ENCODE results near the gene S100A3. TPM values are rescaled to one million over a fixed set of nuclear protein-coding genes. Genes with fewer than 3 reads are reported as not detected.
A peak's percentile ranks its signal among the peaks of the same experiment; 100 is the strongest.

Gene S100A3
- total and polyA plus RNA-seq, 2 of the 13 experiments (the other 11 are each of a cell fraction or from before 2014, with no cell fraction given): 2.5 to 4.5 TPM

GRCh38 chr1:153510984-153511410 lies 38.1 kb downstream of the S100A3 start (continued):
- TF ChIP-seq, protein P1, sequence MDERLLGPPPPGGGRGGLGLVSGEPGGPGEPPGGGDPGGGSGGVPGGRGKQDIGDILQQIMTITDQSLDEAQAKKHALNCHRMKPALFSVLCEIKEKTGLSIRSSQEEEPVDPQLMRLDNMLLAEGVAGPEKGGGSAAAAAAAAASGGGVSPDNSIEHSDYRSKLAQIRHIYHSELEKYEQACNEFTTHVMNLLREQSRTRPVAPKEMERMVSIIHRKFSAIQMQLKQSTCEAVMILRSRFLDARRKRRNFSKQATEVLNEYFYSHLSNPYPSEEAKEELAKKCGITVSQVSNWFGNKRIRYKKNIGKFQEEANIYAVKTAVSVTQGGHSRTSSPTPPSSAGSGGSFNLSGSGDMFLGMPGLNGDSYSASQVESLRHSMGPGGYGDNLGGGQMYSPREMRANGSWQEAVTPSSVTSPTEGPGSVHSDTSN (CRISPR knock-in tag; IDR thresholded peaks at IDR 0.05): no peak
- peak; percentile 39; the same call in 1 of the 2 replicates for TF ChIP-seq THAP9 (CRISPR knock-in tag; IDR thresholded peaks at IDR 0.05; ENCODE audit: borderline replicate concordance)
- TF ChIP-seq, protein P2, sequence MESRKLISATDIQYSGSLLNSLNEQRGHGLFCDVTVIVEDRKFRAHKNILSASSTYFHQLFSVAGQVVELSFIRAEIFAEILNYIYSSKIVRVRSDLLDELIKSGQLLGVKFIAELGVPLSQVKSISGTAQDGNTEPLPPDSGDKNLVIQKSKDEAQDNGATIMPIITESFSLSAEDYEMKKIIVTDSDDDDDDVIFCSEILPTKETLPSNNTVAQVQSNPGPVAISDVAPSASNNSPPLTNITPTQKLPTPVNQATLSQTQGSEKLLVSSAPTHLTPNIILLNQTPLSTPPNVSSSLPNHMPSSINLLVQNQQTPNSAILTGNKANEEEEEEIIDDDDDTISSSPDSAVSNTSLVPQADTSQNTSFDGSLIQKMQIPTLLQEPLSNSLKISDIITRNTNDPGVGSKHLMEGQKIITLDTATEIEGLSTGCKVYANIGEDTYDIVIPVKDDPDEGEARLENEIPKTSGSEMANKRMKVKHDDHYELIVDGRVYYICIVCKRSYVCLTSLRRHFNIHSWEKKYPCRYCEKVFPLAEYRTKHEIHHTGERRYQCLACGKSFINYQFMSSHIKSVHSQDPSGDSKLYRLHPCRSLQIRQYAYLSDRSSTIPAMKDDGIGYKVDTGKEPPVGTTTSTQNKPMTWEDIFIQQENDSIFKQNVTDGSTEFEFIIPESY (CRISPR knock-in tag; IDR thresholded peaks at IDR 0.05): peak; percentile 51; the same call in 1 of the 2 replicates
- TF ChIP-seq ZNF660 (CRISPR knock-in tag; IDR thresholded peaks at IDR 0.05; ENCODE audit: borderline replicate concordance, low read depth): no peak
- no peak for TF ChIP-seq GABPA (IDR thresholded peaks at IDR 0.05; ENCODE audit: low read depth, low read length)
- TF ChIP-seq GABPA (CRISPR knock-in tag; IDR thresholded peaks at IDR 0.05; ENCODE audit: low read depth): no peak
- peak; percentile 10; the same call in 1 of the 2 replicates for TF ChIP-seq ZNF281 (CRISPR knock-in tag; IDR thresholded peaks at IDR 0.05; ENCODE audit: borderline replicate concordance)
- TF ChIP-seq CREB1 (IDR thresholded peaks at IDR 0.05): no peak
- no peak for TF ChIP-seq CREB1 (CRISPR knock-in tag; IDR thresholded peaks at IDR 0.05)
- TF ChIP-seq, protein P3, sequence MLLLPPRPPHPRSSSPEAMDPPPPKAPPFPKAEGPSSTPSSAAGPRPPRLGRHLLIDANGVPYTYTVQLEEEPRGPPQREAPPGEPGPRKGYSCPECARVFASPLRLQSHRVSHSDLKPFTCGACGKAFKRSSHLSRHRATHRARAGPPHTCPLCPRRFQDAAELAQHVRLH (CRISPR knock-in tag; IDR thresholded peaks at IDR 0.05; ENCODE audit: borderline replicate concordance, low read depth): peak; percentile 86; the same call in 1 of the 2 replicates
- TF ChIP-seq ZNF678 (CRISPR knock-in tag; IDR thresholded peaks at IDR 0.05): no peak
- TF ChIP-seq HMG20B (CRISPR knock-in tag; conservative IDR thresholded peaks at IDR 0.05): no peak; the same call in 1 of the 2 replicates
- no peak for TF ChIP-seq HOXA9 (CRISPR knock-in tag; IDR thresholded peaks at IDR 0.05; ENCODE audit: borderline replicate concordance)
- TF ChIP-seq ZNF451 (CRISPR knock-in tag; IDR thresholded peaks at IDR 0.05): no peak
- no peak for TF ChIP-seq ZNF44 (CRISPR knock-in tag; IDR thresholded peaks at IDR 0.05)
- TF ChIP-seq, protein P4, sequence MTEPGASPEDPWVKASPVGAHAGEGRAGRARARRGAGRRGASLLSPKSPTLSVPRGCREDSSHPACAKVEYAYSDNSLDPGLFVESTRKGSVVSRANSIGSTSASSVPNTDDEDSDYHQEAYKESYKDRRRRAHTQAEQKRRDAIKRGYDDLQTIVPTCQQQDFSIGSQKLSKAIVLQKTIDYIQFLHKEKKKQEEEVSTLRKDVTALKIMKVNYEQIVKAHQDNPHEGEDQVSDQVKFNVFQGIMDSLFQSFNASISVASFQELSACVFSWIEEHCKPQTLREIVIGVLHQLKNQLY (CRISPR knock-in tag; IDR thresholded peaks at IDR 0.05): no peak
- TF ChIP-seq RFXAP (CRISPR knock-in tag; IDR thresholded peaks at IDR 0.05; ENCODE audit: borderline replicate concordance): no peak
- no peak for TF ChIP-seq ZNF737 (CRISPR knock-in tag; IDR thresholded peaks at IDR 0.05; ENCODE audit: borderline replicate concordance)

All from HepG2 (cell line).